MM.1S (cell line): ENCODE measurements around the gene GARNL3.

Experiments
- DNase-seq: peaks from one replicate; pipeline ENCODE4 v3.0.0-alpha.2; 2015
- H2AFZ ChIP-seq: fragments of 300-600 bp; sonication (generic); 2 replicates; pipeline ENCODE4 v1.6.0; 2016; ENCODE audit warnings: antibody characterized with exemption, low read length
- H3F3A ChIP-seq: fragments of 300-600 bp; sonication (generic); 2 replicates; pipeline ENCODE4 v1.6.1; 2016; ENCODE audit warnings: mild to moderate bottlenecking, antibody characterized with exemption, low read length, moderate library complexity, mixed read lengths; ENCODE audit not compliant: insufficient read depth
- H3K27ac ChIP-seq: fragments of 300-600 bp; sonication (generic); 2 replicates; pipeline ENCODE4 v1.5.1; 2016; ENCODE audit warnings: mild to moderate bottlenecking, low read length
- H3K27me3 ChIP-seq: fragments of 300-600 bp; sonication (generic); replicated peaks from 2 replicates; pipeline ENCODE4 v1.6.0; 2016; ENCODE audit warnings: low read length; ENCODE audit not compliant: insufficient read depth
- H3K36me3 ChIP-seq: fragments of 300-600 bp; sonication (generic); replicated peaks from 2 replicates; pipeline ENCODE4 v1.6.1; 2016; ENCODE audit warnings: mild to moderate bottlenecking, low read length, mixed read lengths; ENCODE audit not compliant: insufficient read depth
- H3K4me1 ChIP-seq: fragments of 300-600 bp; sonication (generic); 2 replicates; pipeline ENCODE4 v1.6.1; 2016; ENCODE audit warnings: low read length, mixed read lengths
- H3K4me2 ChIP-seq: fragments of 300-600 bp; sonication (generic); 2 replicates; pipeline ENCODE4 v1.6.0; 2016; ENCODE audit warnings: low read depth, low read length
- H3K4me3 ChIP-seq: fragments of 300-600 bp; sonication (generic); 2 replicates; pipeline ENCODE4 v1.5.1; 2016; ENCODE audit warnings: low read length, mixed read lengths
- H3K79me2 ChIP-seq: fragments of 300-600 bp; sonication (generic); 2 replicates; pipeline ENCODE4 v1.6.1; 2016; ENCODE audit warnings: mixed run types, low read length, mixed read lengths
- H3K9ac ChIP-seq: fragments of 300-600 bp; sonication (generic); 2 replicates; pipeline ENCODE4 v1.6.1; 2016; ENCODE audit warnings: low read length, mixed read lengths
- H3K9me2 ChIP-seq: fragments of 300-600 bp; sonication (generic); replicated peaks from 2 replicates; pipeline ENCODE4 v1.6.1; 2016; ENCODE audit warnings: mild to moderate bottlenecking, low read length, mixed read lengths; ENCODE audit not compliant: insufficient read depth
- H3K9me3 ChIP-seq: fragments of 300-600 bp; sonication (generic); replicated peaks from 2 replicates; pipeline ENCODE4 v1.6.1; 2016; ENCODE audit warnings: mild to moderate bottlenecking, low read length, mixed read lengths; ENCODE audit not compliant: insufficient read depth
- H4K20me1 ChIP-seq: fragments of 300-600 bp; sonication (generic); 2 replicates; pipeline ENCODE4 v1.6.1; 2016; ENCODE audit warnings: mild to moderate bottlenecking, low read length, moderate library complexity, mixed read lengths; ENCODE audit not compliant: insufficient read depth
- CTCF ChIP-seq: fragments of 300-600 bp; sonication (generic); IDR thresholded peaks from 2 replicates; pipeline ENCODE4 v1.5.1; 2016; ENCODE audit warnings: antibody characterized with exemption, low read length, mixed read lengths
- EZH2 ChIP-seq: fragments of 300-600 bp; sonication (generic); optimal IDR thresholded peaks from 2 replicates; pipeline ENCODE3; 2017; ENCODE audit warnings: low read depth, mild to moderate bottlenecking, antibody characterized with exemption, low read length, mixed read lengths
- EZH2phosphoT487 ChIP-seq: fragments of 300-600 bp; sonication (generic); IDR thresholded peaks from 2 replicates; pipeline ENCODE4 v1.6.1; 2018; ENCODE audit warnings: antibody characterized with exemption, low read length

The GARNL3 gene

GRCh38 chr9:127255692-127256091 lies 8.9 kb upstream of the GARNL3 start:
- H2AFZ ChIP-seq: no peak overlapping the region

GRCh38 chr9:127256324-127256723 lies 8.2 kb upstream of the GARNL3 start:
- H2AFZ ChIP-seq: no peak overlapping the region
- no peak overlapping the region for H3K27ac ChIP-seq

More at GRCh38 chr9:127255692-127256091, 8.9 kb upstream of the GARNL3 start:
- Histone ChIP-seq H3K79me2 (no peaks in the 10 kb centered on the region), H3K27me3 (no peaks in the 10 kb centered on the region), H3K4me1 (no peaks in the 10 kb centered on the region), H3F3A (no peaks in the 10 kb centered on the region), H3K9me2 (no peaks in the 10 kb centered on the region), H3K27ac (no peak overlapping the region), H4K20me1 (no peaks in the 10 kb centered on the region), H3K9me3 (no peaks in the 10 kb centered on the region), H3K4me2 (no peak overlapping the region), H3K36me3 (no peaks in the 10 kb centered on the region), H3K9ac (no peak overlapping the region), H3K4me3 (no peak overlapping the region)
- no peak for TF ChIP-seq EZH2
- TF ChIP-seq CTCF: no peak
- no peak for TF ChIP-seq EZH2phosphoT487
- no peak for DNase-seq

GRCh38 chr9:127258606-127259471 lies 5.7 kb upstream of the GARNL3 start:
- Histone ChIP-seq H3K9me2 (no peaks in the 10 kb centered on the region), H3K27ac (no peak overlapping the region), H3K27me3 (no peaks in the 10 kb centered on the region), H3K9me3 (no peaks in the 10 kb centered on the region), H3K79me2 (no peaks in the 10 kb centered on the region), H3K36me3 (no peaks in the 10 kb centered on the region), H3F3A (no peaks in the 10 kb centered on the region), H2AFZ (no peak overlapping the region), H3K4me2 (no peak overlapping the region), H3K4me1 (no peaks in the 10 kb centered on the region), H3K4me3 (no peak overlapping the region), H4K20me1 (no peaks in the 10 kb centered on the region), H3K9ac (no peak overlapping the region)
- TF ChIP-seq CTCF (no peak), EZH2 (no peak), EZH2phosphoT487 (no peak)
- DNase-seq: no peak

More at GRCh38 chr9:127256324-127256723, 8.2 kb upstream of the GARNL3 start:
- H3K9me2 ChIP-seq: no peaks in the 10 kb centered on the region
- no peak overlapping the region for H3K4me2 ChIP-seq
- H3K9ac ChIP-seq: no peak overlapping the region
- H3K36me3 ChIP-seq: no peaks in the 10 kb centered on the region
- H3K4me3 ChIP-seq: no peak overlapping the region
- no peaks in the 10 kb centered on the region for H3F3A ChIP-seq
- H3K4me1 ChIP-seq: no peaks in the 10 kb centered on the region
- H4K20me1 ChIP-seq: no peaks in the 10 kb centered on the region
- no peaks in the 10 kb centered on the region for H3K9me3 ChIP-seq
- DNase-seq: no peak
- TF ChIP-seq EZH2phosphoT487: no peak
- no peaks in the 10 kb centered on the region for H3K27me3 ChIP-seq
- H3K79me2 ChIP-seq: no peaks in the 10 kb centered on the region

GRCh38 chr9:127262602-127263001 lies 2.0 kb upstream of the GARNL3 start:
- Histone ChIP-seq H2AFZ (no peak overlapping the region), H4K20me1 (no peaks in the 10 kb centered on the region), H3K9ac (no peak overlapping the region), H3K27ac (no peak overlapping the region), H3K36me3 (no peaks in the 10 kb centered on the region), H3K4me3 (no peak overlapping the region), H3F3A (no peaks in the 10 kb centered on the region), H3K4me1 (no peaks in the 10 kb centered on the region), H3K9me3 (no peaks in the 10 kb centered on the region), H3K27me3 (no peaks in the 10 kb centered on the region), H3K79me2 (no peaks in the 10 kb centered on the region), H3K4me2 (no peak overlapping the region), H3K9me2 (no peaks in the 10 kb centered on the region)
- TF ChIP-seq CTCF (no peak), EZH2 (no peak), EZH2phosphoT487 (no peak)
- no peak for DNase-seq
